ENCODE results near the gene MRTFB.

DNA sequence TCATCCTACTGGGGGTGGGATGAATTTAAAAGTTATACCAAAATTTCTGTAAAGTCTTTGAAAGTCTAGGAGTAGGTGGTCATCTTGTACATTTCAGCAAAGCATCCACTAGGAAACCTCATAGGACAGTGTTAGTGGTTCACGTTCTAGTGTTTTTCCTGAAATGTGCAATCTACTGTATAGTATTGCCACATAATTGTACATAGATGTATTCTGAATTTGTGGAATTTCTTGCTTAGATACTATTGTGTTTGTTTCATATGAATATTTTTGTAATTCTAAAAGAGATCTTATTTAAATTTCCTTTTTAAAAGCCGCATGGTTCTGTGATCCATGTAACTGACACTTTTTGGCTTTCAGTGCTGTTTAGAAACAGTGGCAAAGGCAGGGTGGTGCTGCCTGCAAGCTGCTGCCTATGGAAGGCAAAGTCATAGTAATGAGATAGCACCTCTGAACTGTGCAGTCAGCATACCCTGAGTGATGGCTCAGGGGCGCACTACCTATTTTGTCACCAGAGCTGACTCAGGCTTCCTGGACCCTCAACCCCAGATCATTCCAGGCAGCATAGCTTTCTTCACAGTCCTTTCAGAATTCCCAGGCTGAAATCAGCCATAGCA, 193.3 kb downstream of the MRTFB start:
- TF ChIP-seq, protein P1, sequence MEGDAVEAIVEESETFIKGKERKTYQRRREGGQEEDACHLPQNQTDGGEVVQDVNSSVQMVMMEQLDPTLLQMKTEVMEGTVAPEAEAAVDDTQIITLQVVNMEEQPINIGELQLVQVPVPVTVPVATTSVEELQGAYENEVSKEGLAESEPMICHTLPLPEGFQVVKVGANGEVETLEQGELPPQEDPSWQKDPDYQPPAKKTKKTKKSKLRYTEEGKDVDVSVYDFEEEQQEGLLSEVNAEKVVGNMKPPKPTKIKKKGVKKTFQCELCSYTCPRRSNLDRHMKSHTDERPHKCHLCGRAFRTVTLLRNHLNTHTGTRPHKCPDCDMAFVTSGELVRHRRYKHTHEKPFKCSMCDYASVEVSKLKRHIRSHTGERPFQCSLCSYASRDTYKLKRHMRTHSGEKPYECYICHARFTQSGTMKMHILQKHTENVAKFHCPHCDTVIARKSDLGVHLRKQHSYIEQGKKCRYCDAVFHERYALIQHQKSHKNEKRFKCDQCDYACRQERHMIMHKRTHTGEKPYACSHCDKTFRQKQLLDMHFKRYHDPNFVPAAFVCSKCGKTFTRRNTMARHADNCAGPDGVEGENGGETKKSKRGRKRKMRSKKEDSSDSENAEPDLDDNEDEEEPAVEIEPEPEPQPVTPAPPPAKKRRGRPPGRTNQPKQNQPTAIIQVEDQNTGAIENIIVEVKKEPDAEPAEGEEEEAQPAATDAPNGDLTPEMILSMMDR (IDR thresholded peaks at IDR 0.05): no peak
- no peak for TF ChIP-seq POLR2A (IDR thresholded peaks at IDR 0.05)
